Esophagus mucosa (tissue), 1 donor: ENCODE results near the gene SETDB1. TPM values are rescaled to one million over a fixed set of nuclear protein-coding genes. Genes with fewer than 3 reads are reported as not detected.
A peak's percentile ranks its signal among the peaks of the same experiment; 100 is the strongest.

ENCODE experiments used
- ATAC-seq: fragments of 200-7000 bp; cut with Tn5 transposase; one replicate; pipeline ENCODE4 v1.9.1; 2020
- total RNA-seq: library from RNA; stranded (reverse); gene quantifications from one replicate; pipeline ENCODE4 v1.2.4, GENCODE V29; 2023
- donor health status: DM: yes; HTN: yes; CAD: no.

The SETDB1 gene
- total RNA-seq, 1 donor from 2014 or later = 24.3 TPM

GRCh38 chr1:150976401-150976821 is 50.2 kb downstream of the SETDB1 start:
- no peak for ATAC-seq

- peak; percentile 62 for ATAC-seq
Observed at GRCh38 chr1:150976879-150977694, 50.9 kb downstream of the SETDB1 start.

GRCh38 chr1:150979092-150980056 is 53.2 kb downstream of the SETDB1 start:
- peak; percentile 46 for ATAC-seq

- peak; percentile 24 for ATAC-seq
Observed at GRCh38 chr1:150981177-150981804, 55.1 kb downstream of the SETDB1 start.

GRCh38 chr1:150981805-150982712 is 55.9 kb downstream of the SETDB1 start, which contains the start of gene ANXA9:
Gene ANXA9, plus strand, starts transcription at chr1:150982292. Its CDS starts 814 bp downstream, at chr1:150983106.
- ATAC-seq = peak; percentile 67

- ATAC-seq = no peak
Observed at GRCh38 chr1:150985179-150985825, 59.1 kb downstream of the SETDB1 start.

- no peak for ATAC-seq
Observed at GRCh38 chr1:150987924-150988323, 61.8 kb downstream of the SETDB1 start.

- ATAC-seq = no peak
Observed at GRCh38 chr1:150992626-150993025, 66.5 kb downstream of the SETDB1 start.

GRCh38 chr1:150994248-150994647 is 68.1 kb downstream of the SETDB1 start:
- ATAC-seq = no peak

GRCh38 chr1:150995460-150995859 is 69.3 kb downstream of the SETDB1 start:
- no peak for ATAC-seq

GRCh38 chr1:150995896-150996295 is 69.7 kb downstream of the SETDB1 start:
- no peak for ATAC-seq

- no peak for ATAC-seq
Observed at GRCh38 chr1:150997126-150997872, 71.1 kb downstream of the SETDB1 start.

GRCh38 chr1:150997949-150998348 is 71.8 kb downstream of the SETDB1 start:
- no peak for ATAC-seq

GRCh38 chr1:150999051-150999674 is 73.0 kb downstream of the SETDB1 start:
- no peak for ATAC-seq

GRCh38 chr1:150999926-151000325 is 73.8 kb downstream of the SETDB1 start:
- ATAC-seq = no peak

- no peak for ATAC-seq
Observed at GRCh38 chr1:151000408-151000807, 74.2 kb downstream of the SETDB1 start.

- ATAC-seq = no peak
Observed at GRCh38 chr1:151001602-151002001, 75.4 kb downstream of the SETDB1 start.

- ATAC-seq = no peak
Observed at GRCh38 chr1:151002051-151002450, 75.9 kb downstream of the SETDB1 start.

GRCh38 chr1:151002611-151003010 is 76.4 kb downstream of the SETDB1 start:
- ATAC-seq = no peak

- ATAC-seq = no peak
Observed at GRCh38 chr1:151003180-151003579, 77.0 kb downstream of the SETDB1 start.
